ENCODE measurements around the gene TEX19.

DNA sequence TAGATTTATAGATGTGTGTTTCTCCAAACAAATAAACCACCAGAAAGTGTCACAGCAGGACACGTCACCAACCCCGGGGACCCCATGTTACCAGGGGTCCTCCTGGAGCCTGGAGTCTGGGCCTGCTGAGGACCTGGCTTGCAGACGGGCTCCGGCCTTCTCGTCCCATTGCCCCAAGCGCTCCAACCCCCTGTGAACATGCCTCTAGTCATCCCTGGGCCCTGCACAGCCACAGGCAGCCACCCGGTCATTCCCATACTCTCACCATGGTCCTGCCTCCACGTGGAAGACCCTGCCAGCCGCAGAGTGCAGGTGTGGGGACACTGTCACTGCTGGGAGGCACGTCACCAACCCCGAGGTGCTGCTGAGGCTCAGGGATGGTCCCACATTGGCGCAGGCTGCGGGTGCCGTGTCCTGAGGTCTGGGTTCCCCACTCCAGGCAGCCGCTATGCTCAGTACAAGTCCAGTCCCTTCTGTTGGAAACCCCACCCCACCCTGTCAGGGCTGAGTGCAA, 30.0 kb upstream of the TEX19 start:
- no peak for TF ChIP-seq EED (IDR thresholded peaks at IDR 0.05; ENCODE audit: low read depth)
- TF ChIP-seq, protein P1, sequence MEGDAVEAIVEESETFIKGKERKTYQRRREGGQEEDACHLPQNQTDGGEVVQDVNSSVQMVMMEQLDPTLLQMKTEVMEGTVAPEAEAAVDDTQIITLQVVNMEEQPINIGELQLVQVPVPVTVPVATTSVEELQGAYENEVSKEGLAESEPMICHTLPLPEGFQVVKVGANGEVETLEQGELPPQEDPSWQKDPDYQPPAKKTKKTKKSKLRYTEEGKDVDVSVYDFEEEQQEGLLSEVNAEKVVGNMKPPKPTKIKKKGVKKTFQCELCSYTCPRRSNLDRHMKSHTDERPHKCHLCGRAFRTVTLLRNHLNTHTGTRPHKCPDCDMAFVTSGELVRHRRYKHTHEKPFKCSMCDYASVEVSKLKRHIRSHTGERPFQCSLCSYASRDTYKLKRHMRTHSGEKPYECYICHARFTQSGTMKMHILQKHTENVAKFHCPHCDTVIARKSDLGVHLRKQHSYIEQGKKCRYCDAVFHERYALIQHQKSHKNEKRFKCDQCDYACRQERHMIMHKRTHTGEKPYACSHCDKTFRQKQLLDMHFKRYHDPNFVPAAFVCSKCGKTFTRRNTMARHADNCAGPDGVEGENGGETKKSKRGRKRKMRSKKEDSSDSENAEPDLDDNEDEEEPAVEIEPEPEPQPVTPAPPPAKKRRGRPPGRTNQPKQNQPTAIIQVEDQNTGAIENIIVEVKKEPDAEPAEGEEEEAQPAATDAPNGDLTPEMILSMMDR (IDR thresholded peaks at IDR 0.05 in 2 of 3, conservative IDR thresholded peaks at IDR 0.05 in 1 of 3; ENCODE audit: control insufficient read depth in 2 of 3, extremely low read depth in 1 of 3, insufficient read depth in 1 of 3, low read depth in 3 of 3, low read length in 3 of 3): no peak
- TF ChIP-seq, protein P2, sequence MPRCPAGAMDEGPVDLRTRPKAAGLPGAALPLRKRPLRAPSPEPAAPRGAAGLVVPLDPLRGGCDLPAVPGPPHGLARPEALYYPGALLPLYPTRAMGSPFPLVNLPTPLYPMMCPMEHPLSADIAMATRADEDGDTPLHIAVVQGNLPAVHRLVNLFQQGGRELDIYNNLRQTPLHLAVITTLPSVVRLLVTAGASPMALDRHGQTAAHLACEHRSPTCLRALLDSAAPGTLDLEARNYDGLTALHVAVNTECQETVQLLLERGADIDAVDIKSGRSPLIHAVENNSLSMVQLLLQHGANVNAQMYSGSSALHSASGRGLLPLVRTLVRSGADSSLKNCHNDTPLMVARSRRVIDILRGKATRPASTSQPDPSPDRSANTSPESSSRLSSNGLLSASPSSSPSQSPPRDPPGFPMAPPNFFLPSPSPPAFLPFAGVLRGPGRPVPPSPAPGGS (IDR thresholded peaks at IDR 0.05; ENCODE audit: borderline replicate concordance, insufficient read depth, low read depth, low read length, poor library complexity, severe bottlenecking): no peak
- TF ChIP-seq, protein P3, sequence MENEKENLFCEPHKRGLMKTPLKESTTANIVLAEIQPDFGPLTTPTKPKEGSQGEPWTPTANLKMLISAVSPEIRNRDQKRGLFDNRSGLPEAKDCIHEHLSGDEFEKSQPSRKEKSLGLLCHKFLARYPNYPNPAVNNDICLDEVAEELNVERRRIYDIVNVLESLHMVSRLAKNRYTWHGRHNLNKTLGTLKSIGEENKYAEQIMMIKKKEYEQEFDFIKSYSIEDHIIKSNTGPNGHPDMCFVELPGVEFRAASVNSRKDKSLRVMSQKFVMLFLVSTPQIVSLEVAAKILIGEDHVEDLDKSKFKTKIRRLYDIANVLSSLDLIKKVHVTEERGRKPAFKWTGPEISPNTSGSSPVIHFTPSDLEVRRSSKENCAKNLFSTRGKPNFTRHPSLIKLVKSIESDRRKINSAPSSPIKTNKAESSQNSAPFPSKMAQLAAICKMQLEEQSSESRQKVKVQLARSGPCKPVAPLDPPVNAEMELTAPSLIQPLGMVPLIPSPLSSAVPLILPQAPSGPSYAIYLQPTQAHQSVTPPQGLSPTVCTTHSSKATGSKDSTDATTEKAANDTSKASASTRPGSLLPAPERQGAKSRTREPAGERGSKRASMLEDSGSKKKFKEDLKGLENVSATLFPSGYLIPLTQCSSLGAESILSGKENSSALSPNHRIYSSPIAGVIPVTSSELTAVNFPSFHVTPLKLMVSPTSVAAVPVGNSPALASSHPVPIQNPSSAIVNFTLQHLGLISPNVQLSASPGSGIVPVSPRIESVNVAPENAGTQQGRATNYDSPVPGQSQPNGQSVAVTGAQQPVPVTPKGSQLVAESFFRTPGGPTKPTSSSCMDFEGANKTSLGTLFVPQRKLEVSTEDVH (IDR thresholded peaks at IDR 0.05; ENCODE audit: low read depth, partially characterized antibody): no peak
- no peak for TF ChIP-seq SP1 (IDR thresholded peaks at IDR 0.05; ENCODE audit: low read depth, low read length)
- no peak for TF ChIP-seq MYC (IDR thresholded peaks at IDR 0.05; ENCODE audit: insufficient read depth, insufficient read length, insufficient replicate concordance, low read length, severe bottlenecking)
- no peak for TF ChIP-seq CHD4 (IDR thresholded peaks at IDR 0.05)
- no peak for TF ChIP-seq EZH2 (IDR thresholded peaks at IDR 0.05; ENCODE audit: borderline replicate concordance, control insufficient read depth, low read depth, low read length)
- TF ChIP-seq BHLHE40 (IDR thresholded peaks at IDR 0.05; ENCODE audit: borderline replicate concordance in 1 of 2, low read depth in 2 of 2, low read length in 1 of 2): no peak
- no peak for TF ChIP-seq JUND (IDR thresholded peaks at IDR 0.05; ENCODE audit: low read depth, low read length)
- TF ChIP-seq HDAC6 (IDR thresholded peaks at IDR 0.05; ENCODE audit: unreplicated experiment): no peak
- TF ChIP-seq NR2C2 (IDR thresholded peaks at IDR 0.05; ENCODE audit: borderline replicate concordance, control insufficient read depth, insufficient read length, low read depth): no peak
- no peak for TF ChIP-seq KDM1A (IDR thresholded peaks at IDR 0.05; ENCODE audit: borderline replicate concordance)
